BLaER1 treated with 17β-estradiol and CSF1 and Interleukin-3, amounts not matched to agents 10 nM and 100 nM (cell line): ENCODE data around the gene OXT.
"Not testable (repeated sequence)": the region's sequence is repeated elsewhere in the genome, so short reads cannot be mapped to it uniquely, and the experiment has no call there.

ENCODE experiments used
- H3K27ac ChIP-seq, 11 experiments: shearing (Covaris generic); formaldehyde crosslinking; 2 replicates each; pipeline ENCODE4 v1.8.1; 2022
- H3K27me3 ChIP-seq, 11 experiments: shearing (Covaris generic); formaldehyde crosslinking; 2 replicates each; pipeline ENCODE4 v1.8.1; 2022
- H3K36me3 ChIP-seq, 11 experiments: shearing (Covaris generic); formaldehyde crosslinking; 2 replicates each; pipeline ENCODE4 v1.8.1; 2022
- H3K4me1 ChIP-seq, 10 experiments: shearing (Covaris generic); formaldehyde crosslinking; 2 replicates each; pipeline ENCODE4 v1.8.1; 2022
- H3K4me2 ChIP-seq, 11 experiments: shearing (Covaris generic); formaldehyde crosslinking; 2 replicates each; pipeline ENCODE4 v1.8.1; 2022
- H3K4me3 ChIP-seq, 10 experiments: shearing (Covaris generic); formaldehyde crosslinking; 2 replicates each; pipeline ENCODE4 v1.8.1; 2022
- H3K9ac ChIP-seq, 11 experiments: shearing (Covaris generic); formaldehyde crosslinking; 2 replicates each; pipeline ENCODE4 v1.8.1; 2022
- H3K9me3 ChIP-seq, 11 experiments: shearing (Covaris generic); formaldehyde crosslinking; replicated peaks in 1 of 11; 2 replicates each; pipeline ENCODE4 v1.8.1; 2022
- H4K20me1 ChIP-seq, 11 experiments: shearing (Covaris generic); formaldehyde crosslinking; 2 replicates each; pipeline ENCODE4 v1.8.1; 2022
- Cebpa-rat ChIP-seq, 11 experiments: shearing (Covaris generic); IDR thresholded peaks; 2 replicates each; pipeline ENCODE4 v1.8.1; 2022

OXT gene

DNA sequence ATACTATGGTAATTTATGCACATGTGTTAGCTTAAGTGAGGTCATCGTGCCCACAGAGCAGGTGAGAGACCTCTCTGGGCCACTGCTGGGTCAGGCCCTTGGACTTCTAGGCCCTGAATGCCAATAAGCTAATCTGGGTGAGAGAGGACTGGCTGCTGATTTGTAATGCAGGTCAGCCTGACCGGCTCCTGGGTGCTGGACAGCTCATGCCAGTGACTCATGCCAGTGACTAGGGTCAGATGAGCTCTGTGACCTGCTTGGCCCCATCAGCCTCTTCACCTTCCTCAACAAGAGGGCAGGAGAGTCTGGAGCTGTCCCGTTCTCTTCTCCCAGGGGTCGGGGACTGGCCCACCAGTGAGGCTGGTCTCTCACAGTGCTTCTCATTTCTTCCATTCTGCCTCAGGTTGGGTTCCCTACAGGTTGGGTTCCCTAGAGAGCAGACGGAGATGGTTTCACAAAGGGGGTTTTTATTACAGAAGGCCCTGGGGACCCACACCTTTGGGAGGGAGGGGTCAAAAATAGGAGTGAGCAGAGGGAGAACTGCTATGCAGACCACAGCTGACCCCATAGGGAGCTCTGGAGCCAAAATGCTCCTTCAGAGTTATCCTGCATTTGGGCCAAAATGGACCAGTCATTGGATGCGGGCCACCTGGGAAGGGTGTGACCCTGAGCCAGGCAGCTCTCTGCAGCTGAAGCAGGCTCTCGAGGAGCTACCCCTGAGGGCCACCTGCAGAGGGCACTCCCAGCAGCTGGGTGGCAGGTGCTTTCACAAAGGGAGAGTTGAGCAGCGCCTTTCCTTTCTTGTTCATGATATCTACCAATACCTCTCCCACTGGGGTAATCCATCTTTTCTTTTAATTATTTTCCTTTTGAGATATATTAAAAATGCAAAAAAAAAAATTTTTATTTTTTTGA is 2.2 kb upstream of the OXT start:
- TF ChIP-seq Cebpa-rat (IDR thresholded peaks at IDR 0.05) = no peak
- peaks cover 0 to 6% (median 0%) of the 10 kb centered on the region in 11 experiments; a peak in 5 of 22 replicates for H3K9me3 ChIP-seq
- H3K27me3 ChIP-seq = peaks cover 29 to 43% (median 37%) of the 10 kb centered on the region in 11 experiments
- H3K4me2 ChIP-seq = no peak overlapping the region
- no peaks in the 10 kb centered on the region for H3K36me3 ChIP-seq
- H3K9ac ChIP-seq = no peak overlapping the region
- peaks cover 0 to 21% (median 16%) of the 10 kb centered on the region in 10 experiments; a peak in 16 of 20 replicates for H3K4me1 ChIP-seq
- H3K4me3 ChIP-seq = no peak overlapping the region
- H3K27ac ChIP-seq = no peak overlapping the region
- no peaks in the 10 kb centered on the region; a peak in 1 of 22 replicates for H4K20me1 ChIP-seq

DNA sequence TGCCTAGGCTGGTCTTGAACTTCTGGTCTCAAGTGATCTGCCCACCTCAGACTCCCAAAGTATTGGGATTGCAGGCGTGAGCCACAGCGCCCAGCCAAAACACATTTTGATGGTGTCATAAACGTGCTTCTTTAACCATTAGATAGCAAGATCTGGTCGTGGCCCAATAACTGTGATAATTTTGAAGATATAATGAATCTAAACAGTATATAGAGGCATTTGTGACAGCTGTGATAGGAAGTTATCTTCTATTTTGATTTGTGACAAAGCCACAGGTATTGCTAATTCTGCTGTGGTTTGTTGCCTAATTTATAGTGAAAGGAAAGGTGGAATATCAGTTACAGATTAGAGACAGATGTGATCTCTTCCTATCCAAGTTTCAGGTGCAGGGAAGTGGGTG is 695 bp upstream of the OXT start:
- no peak overlapping the region for H3K4me2 ChIP-seq
- no peak overlapping the region for H3K9ac ChIP-seq
- H3K27me3 ChIP-seq = peaks cover 29 to 54% (median 42%) of the 10 kb centered on the region in 11 experiments
- no peak overlapping the region for H3K27ac ChIP-seq
- no peaks in the 10 kb centered on the region for H3K36me3 ChIP-seq
- peaks cover 0 to 6% (median 0%) of the 10 kb centered on the region in 11 experiments; a peak in 5 of 22 replicates for H3K9me3 ChIP-seq
- no peak for TF ChIP-seq Cebpa-rat (IDR thresholded peaks at IDR 0.05)
- H3K4me1 ChIP-seq = peaks cover 8 to 27% (median 18%) of the 10 kb centered on the region in 10 experiments
- no peaks in the 10 kb centered on the region; a peak in 1 of 22 replicates for H4K20me1 ChIP-seq
- no peak overlapping the region for H3K4me3 ChIP-seq

DNA sequence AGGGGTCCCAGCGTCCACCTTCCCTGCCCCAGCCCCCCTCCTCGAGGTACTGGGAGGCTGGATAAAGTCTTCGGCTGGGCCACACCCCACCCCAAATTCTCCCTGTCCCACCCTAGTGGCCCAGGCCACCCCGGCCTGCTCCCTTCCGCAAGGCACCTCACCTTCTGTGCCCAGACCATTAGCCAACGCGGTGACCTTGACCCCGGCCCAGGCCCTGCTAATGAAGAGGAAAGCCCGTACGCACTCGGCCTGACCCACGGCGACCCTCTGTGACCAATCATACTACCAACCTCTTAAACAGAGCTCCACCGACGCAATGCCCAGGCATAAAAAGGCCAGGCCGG is 182 bp upstream of the OXT start:
- no peak for TF ChIP-seq Cebpa-rat (IDR thresholded peaks at IDR 0.05)
- Histone ChIP-seq H3K27me3 (peaks cover 29 to 57% (median 43%) of the 10 kb centered on the region in 11 experiments), H3K36me3 (no peaks in the 10 kb centered on the region), H3K4me3 (0 out of 20 replicates have a peak overlapping the region, but pooled peaks of 4 of the 10 experiments have one; percentile 32 to 62 (median 43)), H3K9me3 (peaks cover 0 to 6% (median 0%) of the 10 kb centered on the region in 11 experiments; a peak in 5 of 22 replicates), H4K20me1 (no peaks in the 10 kb centered on the region; a peak in 1 of 22 replicates), H3K4me1 (peaks cover 8 to 27% (median 18%) of the 10 kb centered on the region in 10 experiments), H3K9ac (no peak overlapping the region), H3K27ac (no peak overlapping the region), H3K4me2 (peak overlapping the region in 10 of 11 experiments; percentile 38 to 60 (median 49); a peak in 14 of 22 replicates)

DNA sequence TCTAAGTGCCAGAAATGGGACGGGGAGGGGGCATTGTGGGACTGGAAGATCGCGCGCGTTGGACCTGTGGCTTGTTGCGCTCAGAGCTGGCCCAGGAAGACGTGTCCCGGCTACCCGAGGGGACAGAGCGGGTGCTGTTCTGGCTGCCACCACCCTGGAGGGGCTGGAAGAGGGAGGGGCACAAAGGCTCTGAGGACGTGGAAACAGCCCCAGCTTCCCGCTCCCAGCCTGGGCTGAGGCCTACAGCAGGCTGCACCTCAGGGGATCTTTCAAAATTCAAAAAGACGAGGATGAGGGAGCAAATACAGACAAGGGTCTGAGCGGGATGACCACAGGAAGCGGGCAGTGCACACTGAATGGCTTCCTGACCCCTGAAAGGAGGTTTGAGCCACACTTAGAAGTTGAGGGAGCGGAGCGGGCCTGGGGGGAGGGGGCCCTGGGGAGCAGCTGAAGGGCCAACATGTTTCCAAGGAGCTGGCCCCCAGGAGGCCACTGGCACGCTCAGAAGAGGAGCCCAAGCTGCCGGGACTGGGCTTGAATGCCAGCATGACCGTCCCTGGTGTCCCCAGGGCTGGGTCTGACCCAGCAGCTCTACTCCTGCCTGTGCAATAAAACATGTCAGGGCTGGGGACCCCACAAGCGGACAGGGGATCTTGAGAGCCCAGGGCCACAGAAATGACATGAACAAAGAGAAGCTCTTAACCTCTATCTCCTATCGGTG is 1.3 kb downstream of the OXT start:
- peak overlapping the region in 2 of 10 experiments; percentile 42 to 62; a peak in 3 of 20 replicates for H3K4me3 ChIP-seq

DNA sequence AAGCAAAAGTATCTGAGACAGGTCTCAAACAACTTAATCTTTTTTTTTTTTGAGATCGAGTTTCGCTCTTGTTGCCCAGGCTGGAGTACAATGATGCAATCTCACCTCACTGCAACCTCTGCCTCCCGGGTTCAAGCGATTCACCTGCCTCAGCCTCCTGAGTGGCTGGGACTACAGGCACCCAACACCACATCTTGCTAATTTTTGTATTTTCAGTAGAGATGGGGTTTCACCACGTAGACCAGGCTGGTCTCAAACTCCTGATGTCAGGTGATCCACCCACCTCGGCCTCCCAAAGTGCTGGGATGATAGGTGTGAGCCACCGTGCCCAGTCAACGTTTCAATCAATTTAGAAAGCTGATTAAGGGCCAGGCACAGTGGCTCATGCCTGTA is 1.8 kb downstream of the OXT start:
- H3K9me3 ChIP-seq, H4K20me1 ChIP-seq, H3K4me2 ChIP-seq, H3K9ac ChIP-seq, H3K27ac ChIP-seq, H3K36me3 ChIP-seq, H3K4me3 ChIP-seq: not testable (repeated sequence)
- peaks cover 2 to 29% (median 13%) of the 10 kb centered on the region in 10 experiments for H3K4me1 ChIP-seq
- peaks cover 29 to 69% (median 56%) of the 10 kb centered on the region in 11 experiments for H3K27me3 ChIP-seq

More for the DNA sequence above, 1.3 kb downstream of the OXT start:
- Histone ChIP-seq H3K9ac (no peak overlapping the region), H3K9me3 (peaks cover 0 to 6% (median 0%) of the 10 kb centered on the region in 11 experiments; a peak in 5 of 22 replicates), H3K36me3 (no peaks in the 10 kb centered on the region), H4K20me1 (no peaks in the 10 kb centered on the region; a peak in 1 of 22 replicates), H3K27me3 (peaks cover 29 to 63% (median 50%) of the 10 kb centered on the region in 11 experiments), H3K27ac (no peak overlapping the region), H3K4me1 (peaks cover 7 to 31% (median 15%) of the 10 kb centered on the region in 10 experiments), H3K4me2 (peak overlapping the region in 10 of 11 experiments; percentile 38 to 60 (median 48); a peak in 15 of 22 replicates)
- no peak for TF ChIP-seq Cebpa-rat (IDR thresholded peaks at IDR 0.05)

DNA sequence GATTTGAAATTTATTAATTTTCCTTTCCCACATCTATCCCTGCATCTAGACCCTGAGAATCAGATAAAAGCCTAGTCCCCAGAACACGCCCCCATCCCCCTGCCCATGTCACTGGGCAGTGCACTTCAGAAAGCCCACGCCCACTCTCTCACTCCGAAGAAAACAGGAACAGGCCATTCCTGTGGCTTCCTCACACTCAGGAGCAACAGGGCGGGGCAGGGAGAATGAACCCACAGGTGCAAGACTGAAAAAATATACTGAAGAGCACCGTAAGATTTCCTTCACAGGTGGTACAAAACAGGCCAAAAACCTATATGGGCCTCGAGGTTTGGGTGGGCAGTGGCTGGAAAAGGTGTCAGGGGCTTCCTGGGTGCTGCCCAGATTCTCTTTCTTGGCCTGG is 3.4 kb downstream of the OXT start:
- no peaks in the 10 kb centered on the region for H3K36me3 ChIP-seq
- H3K27ac ChIP-seq = no peak overlapping the region
- no peak overlapping the region for H3K4me3 ChIP-seq
- no peak for TF ChIP-seq Cebpa-rat (IDR thresholded peaks at IDR 0.05)
- H3K4me1 ChIP-seq = peaks cover 0 to 29% (median 11%) of the 10 kb centered on the region in 10 experiments; a peak in 13 of 20 replicates
- H4K20me1 ChIP-seq = no peaks in the 10 kb centered on the region; a peak in 1 of 22 replicates
- H3K4me2 ChIP-seq = peak overlapping the region in 9 of 11 experiments; percentile 5 to 70 (median 57); a peak in 13 of 22 replicates
- peak overlapping the region in 1 of 11 experiments; percentile 34; a peak in 1 of 22 replicates for H3K9ac ChIP-seq
- H3K27me3 ChIP-seq = peaks cover 29 to 84% (median 62%) of the 10 kb centered on the region in 11 experiments
- peaks cover 0 to 9% (median 0%) of the 10 kb centered on the region in 11 experiments; a peak in 5 of 22 replicates for H3K9me3 ChIP-seq

DNA sequence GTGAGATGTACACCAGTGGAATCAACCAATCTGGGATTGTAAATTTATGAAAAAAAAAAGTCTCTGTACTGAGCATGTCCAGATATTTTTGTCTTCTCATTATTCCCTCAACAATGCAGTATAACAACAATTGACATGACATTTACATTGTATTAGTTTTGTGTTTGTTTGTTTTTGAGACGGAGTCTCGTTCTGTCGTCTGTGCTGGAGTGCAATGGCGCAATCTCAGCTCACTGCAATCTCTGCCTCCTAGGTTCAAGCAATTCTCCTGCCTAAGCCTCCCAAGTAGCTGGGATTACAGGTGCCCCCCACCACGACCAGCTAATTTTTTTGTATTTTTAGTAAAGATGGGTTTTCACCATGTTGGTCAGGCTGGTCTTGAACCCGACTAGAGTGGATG is 3.9 kb downstream of the OXT start:
- not testable (repeated sequence) for H3K9me3 ChIP-seq, H3K9ac ChIP-seq, H4K20me1 ChIP-seq, H3K27ac ChIP-seq, H3K36me3 ChIP-seq, H3K4me3 ChIP-seq
- peak overlapping the region in 5 of 11 experiments; percentile 34 to 70 (median 58); a peak in 8 of 22 replicates for H3K4me2 ChIP-seq
- peaks cover 0 to 29% (median 11%) of the 10 kb centered on the region in 10 experiments; a peak in 13 of 20 replicates for H3K4me1 ChIP-seq
- peaks cover 31 to 85% (median 65%) of the 10 kb centered on the region in 11 experiments for H3K27me3 ChIP-seq

DNA sequence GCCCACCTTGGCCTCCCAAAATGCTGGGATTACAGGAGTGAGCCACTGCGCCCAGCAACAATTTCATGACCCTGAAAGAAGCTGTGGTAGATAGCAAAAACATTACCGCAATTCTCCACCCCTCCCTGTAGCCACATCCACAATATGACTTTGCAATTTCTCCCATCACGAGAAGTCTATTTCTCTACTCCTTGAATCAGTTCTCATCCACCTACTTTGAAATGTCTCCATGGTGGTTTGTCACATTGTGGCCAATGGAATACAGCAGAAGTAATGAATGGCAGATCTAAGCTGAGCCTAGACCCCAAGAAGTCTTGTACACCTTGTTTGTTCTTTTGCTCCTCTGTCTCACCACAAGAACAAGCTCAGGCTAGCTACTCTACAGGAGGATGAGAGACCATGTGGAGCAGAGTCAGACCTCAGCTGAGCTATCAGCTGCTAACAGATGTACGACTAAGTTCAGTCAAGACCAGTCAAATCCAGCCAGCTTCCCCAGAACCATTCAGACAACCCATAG is 6.3 kb downstream of the OXT start:
- peaks cover 31 to 85% (median 65%) of the 10 kb centered on the region in 11 experiments for H3K27me3 ChIP-seq
- H3K4me2 ChIP-seq = peak overlapping the region in 5 of 11 experiments; percentile 10 to 72 (median 42); a peak in 10 of 22 replicates
- no peak overlapping the region for H3K9ac ChIP-seq
- H3K36me3 ChIP-seq = no peaks in the 10 kb centered on the region
- no peak for TF ChIP-seq Cebpa-rat (IDR thresholded peaks at IDR 0.05)
- no peak overlapping the region for H3K4me3 ChIP-seq
- peak overlapping the region in 1 of 11 experiments; percentile 29; a peak in 2 of 22 replicates for H3K27ac ChIP-seq
- no peaks in the 10 kb centered on the region; a peak in 2 of 22 replicates for H4K20me1 ChIP-seq
- H3K4me1 ChIP-seq = peaks cover 0 to 25% (median 9%) of the 10 kb centered on the region in 10 experiments; a peak in 12 of 20 replicates
- H3K9me3 ChIP-seq = 0 out of 22 replicates have a peak, but pooled peaks cover 0 to 5% (median 0%) of the 10 kb centered on the region in 11 experiments
